ENCODE data around the gene DCTN4. TPM values are rescaled to one million over a fixed set of nuclear protein-coding genes. Genes with fewer than 3 reads are reported as not detected.

DCTN4 gene
- total and polyA plus RNA-seq, 9 donors: 27.0 to 87.4 (median 69.0) TPM

DNA sequence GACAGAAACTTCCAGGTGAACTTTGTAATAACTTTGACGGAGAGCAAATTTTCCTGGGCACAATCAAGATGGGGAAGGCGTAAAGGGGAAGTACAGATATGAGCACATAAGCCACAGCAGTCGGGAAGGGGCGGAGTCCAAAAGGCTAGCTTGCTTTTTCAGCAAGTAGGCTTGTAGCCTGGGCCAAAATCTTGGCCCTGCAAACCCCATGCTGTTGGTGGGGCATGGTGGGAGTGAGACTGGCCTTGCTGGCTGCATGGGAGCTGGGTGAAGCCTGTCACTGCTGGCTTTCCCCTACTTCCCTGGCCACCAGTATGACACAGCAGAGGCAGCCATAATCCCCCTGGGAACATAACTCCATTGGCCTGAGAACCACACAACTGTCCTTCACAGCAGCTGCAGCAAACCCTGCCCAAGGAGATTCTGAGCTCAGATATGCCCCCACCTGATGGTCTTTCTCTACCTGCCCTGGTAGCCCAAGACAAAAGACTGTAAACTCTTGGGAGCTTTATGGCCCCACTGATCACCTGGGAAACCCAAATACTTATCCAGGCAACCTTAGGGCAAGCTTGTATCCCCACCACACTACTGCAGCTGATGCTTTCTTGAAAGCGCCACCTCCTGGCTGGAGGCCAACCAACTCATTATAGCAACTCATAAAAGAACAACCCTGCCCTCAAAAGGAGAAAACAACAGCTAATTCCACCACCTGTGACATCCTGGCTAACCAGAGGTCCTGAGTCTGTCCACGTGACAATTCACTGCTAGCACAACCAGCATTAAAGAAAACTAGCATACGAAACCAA lies 24.0 kb downstream of the DCTN4 start:
- Histone ChIP-seq H3K27ac (no peak overlapping the region), H3K36me3 (no peaks in the 10 kb centered on the region), H3K4me1 (ENCODE audit: insufficient read depth) (no peaks in the 10 kb centered on the region), H3K9me3 (no peaks in the 10 kb centered on the region), H3K27me3 (no peaks in the 10 kb centered on the region), H3K4me3 (no peak overlapping the region)
- TF ChIP-seq EP300 (IDR thresholded peaks at IDR 0.05) (no peak), POLR2A (IDR thresholded peaks at IDR 0.05) (no peak)
- TF ChIP-seq, protein P1, sequence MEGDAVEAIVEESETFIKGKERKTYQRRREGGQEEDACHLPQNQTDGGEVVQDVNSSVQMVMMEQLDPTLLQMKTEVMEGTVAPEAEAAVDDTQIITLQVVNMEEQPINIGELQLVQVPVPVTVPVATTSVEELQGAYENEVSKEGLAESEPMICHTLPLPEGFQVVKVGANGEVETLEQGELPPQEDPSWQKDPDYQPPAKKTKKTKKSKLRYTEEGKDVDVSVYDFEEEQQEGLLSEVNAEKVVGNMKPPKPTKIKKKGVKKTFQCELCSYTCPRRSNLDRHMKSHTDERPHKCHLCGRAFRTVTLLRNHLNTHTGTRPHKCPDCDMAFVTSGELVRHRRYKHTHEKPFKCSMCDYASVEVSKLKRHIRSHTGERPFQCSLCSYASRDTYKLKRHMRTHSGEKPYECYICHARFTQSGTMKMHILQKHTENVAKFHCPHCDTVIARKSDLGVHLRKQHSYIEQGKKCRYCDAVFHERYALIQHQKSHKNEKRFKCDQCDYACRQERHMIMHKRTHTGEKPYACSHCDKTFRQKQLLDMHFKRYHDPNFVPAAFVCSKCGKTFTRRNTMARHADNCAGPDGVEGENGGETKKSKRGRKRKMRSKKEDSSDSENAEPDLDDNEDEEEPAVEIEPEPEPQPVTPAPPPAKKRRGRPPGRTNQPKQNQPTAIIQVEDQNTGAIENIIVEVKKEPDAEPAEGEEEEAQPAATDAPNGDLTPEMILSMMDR (IDR thresholded peaks at IDR 0.05): no peak
- intact Hi-C loops (cut with DNase I): no loop called here
- DNase-seq: no peak
- WGBS, 3 donors: 92 to 97% (median 95%) methylated on average over 7 of the region's 7 CpGs

DNA sequence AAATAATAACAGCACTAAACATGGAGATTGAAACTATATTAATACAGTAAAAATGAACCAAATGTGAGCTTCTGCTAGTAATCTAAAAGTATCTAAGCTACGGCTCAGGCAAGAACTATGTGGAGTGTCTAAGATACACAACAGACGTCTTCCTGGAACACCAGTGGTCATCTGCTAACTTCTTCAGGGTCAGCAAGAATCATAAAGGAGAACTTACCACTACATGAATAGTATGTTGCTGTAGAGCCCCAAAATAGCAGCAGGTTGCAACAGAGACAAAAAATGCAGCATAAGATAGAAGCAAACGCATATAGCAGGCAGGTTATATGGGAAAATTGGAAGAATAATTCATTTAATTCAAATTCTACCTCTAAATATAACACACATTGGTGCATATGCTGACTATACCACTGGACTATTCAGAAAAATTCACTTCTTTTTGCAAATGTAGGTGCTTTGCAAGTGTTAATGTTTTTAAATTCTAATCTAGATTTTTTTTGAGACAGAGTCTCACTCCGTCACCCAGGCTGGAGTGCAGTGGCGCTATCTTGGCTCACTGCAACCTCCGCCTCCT lies 27.1 kb downstream of the DCTN4 start:
- TF ChIP-seq, protein P1 (IDR thresholded peaks at IDR 0.05): no peak
- no peak for TF ChIP-seq POLR2A (IDR thresholded peaks at IDR 0.05)
- TF ChIP-seq EP300 (IDR thresholded peaks at IDR 0.05): no peak
- DNase-seq: no peak
- H3K4me3 ChIP-seq: no peak overlapping the region
- H3K9me3 ChIP-seq: no peaks in the 10 kb centered on the region
- no peaks in the 10 kb centered on the region for H3K27me3 ChIP-seq
- intact Hi-C loops (cut with DNase I): no loop called here
- 90 to 92% (median 91%) methylated on average over 6 of the region's 6 CpGs for WGBS, 3 donors
- no peak overlapping the region for H3K27ac ChIP-seq
- H3K4me1 ChIP-seq (ENCODE audit: insufficient read depth): no peaks in the 10 kb centered on the region
- no peaks in the 10 kb centered on the region for H3K36me3 ChIP-seq

DNA sequence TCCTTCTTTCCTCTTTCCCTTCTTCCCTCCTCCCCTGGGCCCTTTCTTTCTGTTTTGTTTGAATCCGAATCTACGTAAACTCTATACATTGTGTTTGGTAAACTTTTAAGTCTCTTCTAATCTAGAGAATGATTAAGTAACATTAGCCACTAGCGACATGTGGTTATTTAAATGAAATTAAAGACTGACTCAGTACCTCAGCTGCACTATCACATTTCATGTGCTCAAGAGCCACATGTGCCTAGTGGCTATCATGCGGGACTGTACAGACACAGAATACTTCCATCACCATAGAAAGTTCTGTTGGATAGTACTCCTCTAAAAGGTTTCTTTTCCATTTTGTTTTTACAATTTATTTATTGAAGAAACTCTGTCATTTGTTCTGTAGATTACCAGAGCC lies 29.0 kb downstream of the DCTN4 start:
- Histone ChIP-seq H3K27me3 (no peaks in the 10 kb centered on the region), H3K9me3 (no peaks in the 10 kb centered on the region), H3K36me3 (no peaks in the 10 kb centered on the region), H3K4me1 (ENCODE audit: insufficient read depth) (no peaks in the 10 kb centered on the region), H3K4me3 (no peak overlapping the region), H3K27ac (no peak overlapping the region)
- WGBS, 3 donors: 94 to 99% (median 98%) methylated on average over 4 of the region's 4 CpGs
- intact Hi-C loops (cut with DNase I): no loop called here
- DNase-seq: no peak
- no peak for TF ChIP-seq POLR2A (IDR thresholded peaks at IDR 0.05)

DNA sequence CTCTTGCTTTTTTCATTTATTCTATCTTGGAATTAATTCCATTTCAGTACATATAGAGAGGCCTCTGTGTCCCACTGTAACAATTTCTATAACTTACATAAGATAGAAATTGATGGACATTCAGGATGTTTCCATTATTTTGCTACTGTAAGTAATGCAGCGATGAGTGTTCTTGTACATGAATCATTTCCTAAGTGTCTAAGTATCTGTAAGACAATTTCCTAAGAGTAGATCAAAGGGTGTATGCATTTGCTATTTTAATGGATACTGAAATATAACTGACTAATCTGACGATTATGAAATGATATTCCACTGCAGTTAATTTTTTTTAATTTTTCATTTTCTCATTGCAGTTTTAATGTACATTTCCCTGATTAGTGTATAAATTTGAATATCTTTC lies 35.0 kb downstream of the DCTN4 start:
- Histone ChIP-seq H3K27ac (no peak overlapping the region), H3K9me3 (no peaks in the 10 kb centered on the region), H3K36me3 (no peaks in the 10 kb centered on the region), H3K4me1 (ENCODE audit: insufficient read depth) (no peaks in the 10 kb centered on the region), H3K27me3 (no peaks in the 10 kb centered on the region), H3K4me3 (no peak overlapping the region)
- WGBS, 3 donors: 88 to 89% (median 89%) methylated on average over 2 of the region's 2 CpGs
- DNase-seq: no peak
- intact Hi-C loops (cut with DNase I): no loop called here
- TF ChIP-seq EP300 (IDR thresholded peaks at IDR 0.05): no peak
- no peak for TF ChIP-seq POLR2A (IDR thresholded peaks at IDR 0.05)
- TF ChIP-seq, protein P1 (IDR thresholded peaks at IDR 0.05): no peak

DNA sequence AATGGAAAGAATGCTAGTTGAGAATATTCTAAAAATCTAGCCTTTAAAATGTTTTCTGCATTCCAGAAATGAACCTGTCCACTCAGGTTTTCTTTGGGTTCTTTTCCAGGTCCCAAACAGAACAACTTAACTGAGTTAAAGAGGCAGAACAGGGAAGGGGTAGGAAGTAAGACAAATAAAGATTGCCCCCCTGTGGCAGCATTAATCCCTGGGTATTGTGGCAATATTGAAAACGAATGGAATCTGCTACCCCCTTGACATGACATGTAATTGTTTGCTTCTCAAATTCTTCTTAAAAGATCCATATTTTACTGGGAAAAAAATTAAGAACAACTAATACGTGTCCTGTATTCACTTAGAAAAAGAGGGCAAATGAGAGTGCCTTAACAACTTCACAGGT lies 48.7 kb downstream of the DCTN4 start:
- H3K36me3 ChIP-seq: no peaks in the 10 kb centered on the region
- intact Hi-C loops (cut with DNase I): loop anchor here in 1 of 4 donors (10.0 kb wide), 1 partner anchor 1595 kb away; no protein-coding TSS in a partner anchor
- WGBS, 3 donors: 50 to 56% (median 55%) methylated on average over 2 of the region's 2 CpGs

More for the DNA sequence above, 48.7 kb downstream of the DCTN4 start:
- TF ChIP-seq, protein P1 (IDR thresholded peaks at IDR 0.05): no peak
- TF ChIP-seq EP300 (IDR thresholded peaks at IDR 0.05) (no peak), POLR2A (IDR thresholded peaks at IDR 0.05) (no peak)
- DNase-seq: no peak
- Histone ChIP-seq H3K9me3 (no peaks in the 10 kb centered on the region), H3K27me3 (no peaks in the 10 kb centered on the region), H3K4me3 (no peak overlapping the region), H3K27ac (no peak overlapping the region), H3K4me1 (ENCODE audit: insufficient read depth) (no peaks in the 10 kb centered on the region)
